MCF 10A (cell line): ENCODE data around the gene WDPCP. TPM values are rescaled to one million over a fixed set of nuclear protein-coding genes. Genes with fewer than 3 reads are reported as not detected.

ENCODE experiments used
- BruUV-seq: library from RNA; stranded (reverse); fragments of 400-500 nt; replicated peaks from 2 replicates; lab custom pipeline; 2021; lab: Mats Ljungman, UMichigan
- CTCF ChIA-PET: fragments of 300-600 bp; sonication (Branson Sonifier 250); formaldehyde crosslinking; extraction: SDS; loops from one replicate; lab custom pipeline; 2021; ENCODE audit warnings: antibody characterized with exemption, inconsistent platforms; lab: Yijun Ruan, JAX
- POLR2A ChIA-PET: fragments of 300-600, 350-650 bp; sonication (Branson Sonifier 250); formaldehyde crosslinking; extraction: SDS; loops from one replicate; lab custom pipeline; 2020; ENCODE audit warnings: antibody characterized with exemption, inconsistent platforms; lab: Yijun Ruan, JAX
- DNase-seq: peaks from one replicate; pipeline ENCODE4 v3.0.0-alpha.2; 2018; ENCODE audit not compliant: unreplicated experiment
- H3K27ac Mint-ChIP-seq: one replicate; pipeline ENCODE4 v1.8.0; 2022; ENCODE audit warnings: mild to moderate bottlenecking, low read depth, mixed read lengths; ENCODE audit not compliant: unreplicated experiment
- H3K27me3 Mint-ChIP-seq: one replicate; pipeline ENCODE4 v1.8.0; 2022; ENCODE audit warnings: mixed read lengths; ENCODE audit not compliant: insufficient read depth, unreplicated experiment
- H3K36me3 Mint-ChIP-seq: one replicate; pipeline ENCODE4 v1.8.0; 2022; ENCODE audit warnings: mild to moderate bottlenecking, moderate library complexity, mixed read lengths; ENCODE audit not compliant: insufficient read depth, unreplicated experiment
- H3K4me1 Mint-ChIP-seq: one replicate; pipeline ENCODE4 v1.8.0; 2022; ENCODE audit warnings: mixed read lengths; ENCODE audit not compliant: insufficient read depth, unreplicated experiment
- H3K4me3 Mint-ChIP-seq: one replicate; pipeline ENCODE4 v1.8.0; 2022; ENCODE audit warnings: mild to moderate bottlenecking, moderate library complexity, mixed read lengths; ENCODE audit not compliant: unreplicated experiment
- H3K9me3 Mint-ChIP-seq: one replicate; pipeline ENCODE4 v1.8.0; 2022; ENCODE audit warnings: mixed read lengths; ENCODE audit not compliant: unreplicated experiment
- intact Hi-C: fragments of 100-400 bp; cut with micrococcal nuclease; formaldehyde crosslinking; loops from 2 replicates; pipeline ENCODE4 v1.14.1; 2022
- total RNA-seq: library from RNA; stranded (reverse); gene quantifications from 2 replicates; pipeline ENCODE4 v1.2.3, GENCODE V29; 2022
- TF ChIP-seq, protein P1 (sequence below): fragments of 200-600 bp; IDR thresholded peaks from one replicate; pipeline ENCODE4 v1.8.0; 2022; ENCODE audit warnings: antibody characterized with exemption, mild to moderate bottlenecking; ENCODE audit not compliant: unreplicated experiment

The WDPCP gene
- total RNA-seq, 1 experiment from 2014 or later, result 6.9 TPM

DNA sequence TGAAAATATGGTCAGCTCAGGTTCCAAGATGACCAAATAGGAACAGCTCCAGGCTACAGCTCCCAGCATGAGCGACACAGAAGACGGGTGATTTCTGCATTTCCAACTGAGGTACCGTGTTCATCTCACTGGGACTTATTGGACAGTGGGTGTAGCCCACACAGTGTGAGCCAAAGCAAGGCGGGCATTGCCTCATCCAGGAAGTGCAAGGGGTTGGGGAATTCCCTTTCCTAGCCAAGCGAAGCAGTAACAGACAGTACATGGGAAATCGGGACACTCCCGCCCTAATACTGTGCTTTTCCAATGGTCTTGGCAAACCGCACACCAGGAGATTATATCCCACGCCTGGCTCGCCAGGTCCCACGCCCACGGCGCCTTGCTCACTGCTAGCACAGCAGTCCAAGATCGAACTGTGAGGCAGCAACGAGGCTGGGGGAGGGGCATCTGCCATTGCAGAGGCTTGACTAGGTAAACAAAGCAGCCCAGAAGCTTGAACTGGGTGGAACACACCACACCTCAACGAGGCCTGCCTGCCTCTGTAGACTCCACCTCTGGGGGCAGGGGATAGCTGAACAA, 57.5 kb downstream of the WDPCP start:
- Mint-ChIP-seq H3K4me1 (no peaks in the 10 kb centered on the region), H3K27ac (no peak overlapping the region), H3K4me3 (no peak overlapping the region), H3K9me3 (peaks cover 19% of the 10 kb centered on the region), H3K36me3 (no peaks in the 10 kb centered on the region), H3K27me3 (no peaks in the 10 kb centered on the region)
- no peak for DNase-seq
- TF ChIP-seq, protein P1, sequence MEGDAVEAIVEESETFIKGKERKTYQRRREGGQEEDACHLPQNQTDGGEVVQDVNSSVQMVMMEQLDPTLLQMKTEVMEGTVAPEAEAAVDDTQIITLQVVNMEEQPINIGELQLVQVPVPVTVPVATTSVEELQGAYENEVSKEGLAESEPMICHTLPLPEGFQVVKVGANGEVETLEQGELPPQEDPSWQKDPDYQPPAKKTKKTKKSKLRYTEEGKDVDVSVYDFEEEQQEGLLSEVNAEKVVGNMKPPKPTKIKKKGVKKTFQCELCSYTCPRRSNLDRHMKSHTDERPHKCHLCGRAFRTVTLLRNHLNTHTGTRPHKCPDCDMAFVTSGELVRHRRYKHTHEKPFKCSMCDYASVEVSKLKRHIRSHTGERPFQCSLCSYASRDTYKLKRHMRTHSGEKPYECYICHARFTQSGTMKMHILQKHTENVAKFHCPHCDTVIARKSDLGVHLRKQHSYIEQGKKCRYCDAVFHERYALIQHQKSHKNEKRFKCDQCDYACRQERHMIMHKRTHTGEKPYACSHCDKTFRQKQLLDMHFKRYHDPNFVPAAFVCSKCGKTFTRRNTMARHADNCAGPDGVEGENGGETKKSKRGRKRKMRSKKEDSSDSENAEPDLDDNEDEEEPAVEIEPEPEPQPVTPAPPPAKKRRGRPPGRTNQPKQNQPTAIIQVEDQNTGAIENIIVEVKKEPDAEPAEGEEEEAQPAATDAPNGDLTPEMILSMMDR, result no peak
- BruUV-seq, result no TSS peak
- intact Hi-C loops, result no loop called here
- CTCF ChIA-PET, result no interaction called here
- POLR2A ChIA-PET, result no interaction called here

DNA sequence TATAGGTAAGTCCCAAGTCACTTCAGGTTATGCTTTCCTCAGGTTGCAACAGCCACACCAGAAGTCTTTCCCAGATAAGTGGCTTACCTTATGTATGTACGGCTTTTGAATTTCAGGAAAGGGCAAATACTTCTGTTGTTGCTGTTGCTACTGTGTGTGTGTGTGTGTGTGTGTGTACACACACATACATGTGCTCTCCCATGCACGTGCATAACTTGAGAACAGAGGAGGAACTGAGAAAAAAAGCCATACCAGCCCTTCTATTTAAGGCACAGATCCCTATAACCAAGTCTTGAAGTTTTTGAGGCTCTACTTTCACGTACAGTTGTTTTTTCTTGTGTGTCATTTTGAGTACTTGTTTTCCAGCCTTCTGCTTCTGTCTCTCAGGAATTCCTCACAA, 62.4 kb downstream of the WDPCP start:
- no peaks in the 10 kb centered on the region for H3K27me3 Mint-ChIP-seq
- no peaks in the 10 kb centered on the region for H3K36me3 Mint-ChIP-seq
- no peak overlapping the region for H3K27ac Mint-ChIP-seq
- H3K4me3 Mint-ChIP-seq, result no peak overlapping the region
- DNase-seq, result no peak
- no TSS peak for BruUV-seq
- no peaks in the 10 kb centered on the region for H3K4me1 Mint-ChIP-seq
- POLR2A ChIA-PET, result no interaction called here
- H3K9me3 Mint-ChIP-seq, result peaks cover 25% of the 10 kb centered on the region
- CTCF ChIA-PET, result no interaction called here
- intact Hi-C loops, result no loop called here
- TF ChIP-seq, protein P1, result no peak

GRCh38 chr2:63522950-63523349, 65.3 kb downstream of the WDPCP start:
- no peaks in the 10 kb centered on the region for H3K36me3 Mint-ChIP-seq
- H3K4me3 Mint-ChIP-seq, result no peak overlapping the region
- intact Hi-C loops, result no loop called here
- H3K27me3 Mint-ChIP-seq, result no peaks in the 10 kb centered on the region
- POLR2A ChIA-PET, result interaction anchor here (1.1 kb wide), 1 partner anchor 66 kb away, joined by 3 read pairs; the partner anchor contains the start of genes MDH1 and WDPCP
- H3K9me3 Mint-ChIP-seq, result peaks cover 32% of the 10 kb centered on the region
- no peak overlapping the region for H3K27ac Mint-ChIP-seq
- TF ChIP-seq, protein P1, result no peak
- CTCF ChIA-PET, result no interaction called here
- BruUV-seq, result no TSS peak
- no peaks in the 10 kb centered on the region for H3K4me1 Mint-ChIP-seq
- no peak for DNase-seq

DNA sequence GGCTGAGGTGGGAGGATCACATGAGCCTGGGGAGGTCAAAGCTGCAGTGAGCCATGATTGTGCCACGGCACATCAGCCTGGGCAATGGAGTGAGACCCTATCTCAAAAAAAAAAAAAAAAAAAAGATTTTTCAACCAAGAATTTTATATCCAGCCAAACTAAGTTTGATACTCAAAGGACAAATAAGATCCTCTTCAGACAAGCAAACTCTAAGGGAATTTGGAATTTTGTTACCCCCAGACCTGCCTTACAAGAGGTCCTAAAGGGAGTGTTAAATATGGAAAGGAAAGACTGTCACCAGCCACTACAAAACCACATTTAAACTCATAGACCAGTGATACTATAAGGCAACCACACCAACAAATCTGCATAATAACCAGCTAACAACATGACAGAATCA, 67.5 kb downstream of the WDPCP start:
- H3K4me3 Mint-ChIP-seq, result no peak overlapping the region
- no peak for DNase-seq
- intact Hi-C loops, result no loop called here
- BruUV-seq, result no TSS peak
- H3K27me3 Mint-ChIP-seq, result no peaks in the 10 kb centered on the region
- H3K36me3 Mint-ChIP-seq, result no peaks in the 10 kb centered on the region
- ChIA-PET POLR2A (interaction anchor here (0.7 kb wide), 1 partner anchor 1305 kb away, joined by 3 read pairs; no protein-coding TSS in a partner anchor), CTCF (interaction anchor here (0.6 kb wide), 1 partner anchor 1088 kb away, joined by 3 read pairs; no protein-coding TSS in a partner anchor)
- H3K9me3 Mint-ChIP-seq, result peaks cover 32% of the 10 kb centered on the region
- no peak overlapping the region for H3K27ac Mint-ChIP-seq
- TF ChIP-seq, protein P1, result no peak
- no peaks in the 10 kb centered on the region for H3K4me1 Mint-ChIP-seq
